ENCODE results near the gene HS2ST1.

Gene HS2ST1

DNA sequence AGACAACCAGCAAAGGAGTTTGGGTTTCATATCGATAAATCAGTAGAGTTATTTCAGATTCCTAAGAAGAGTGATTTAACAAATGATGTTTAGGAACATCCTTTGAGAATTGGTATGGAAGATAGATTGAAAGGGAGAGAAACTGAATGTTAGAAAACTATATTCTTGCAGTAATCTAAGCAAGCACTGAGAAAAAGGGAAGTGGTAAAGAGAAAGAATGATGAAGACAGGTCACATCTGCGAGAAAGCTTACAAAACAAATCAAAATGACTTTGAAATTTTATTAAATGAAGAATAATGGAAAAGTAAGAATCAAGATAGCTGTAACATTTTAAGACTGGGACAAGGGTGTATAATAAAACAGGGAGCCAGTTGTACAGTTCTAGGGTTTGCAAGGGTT lies 177.0 kb downstream of the HS2ST1 start:
- in situ Hi-C loops (cut with MboI; ENCODE audit: low pct_unique_long_range_greater_than_20kb, low sequenced_read_pairs): no loop called here

DNA sequence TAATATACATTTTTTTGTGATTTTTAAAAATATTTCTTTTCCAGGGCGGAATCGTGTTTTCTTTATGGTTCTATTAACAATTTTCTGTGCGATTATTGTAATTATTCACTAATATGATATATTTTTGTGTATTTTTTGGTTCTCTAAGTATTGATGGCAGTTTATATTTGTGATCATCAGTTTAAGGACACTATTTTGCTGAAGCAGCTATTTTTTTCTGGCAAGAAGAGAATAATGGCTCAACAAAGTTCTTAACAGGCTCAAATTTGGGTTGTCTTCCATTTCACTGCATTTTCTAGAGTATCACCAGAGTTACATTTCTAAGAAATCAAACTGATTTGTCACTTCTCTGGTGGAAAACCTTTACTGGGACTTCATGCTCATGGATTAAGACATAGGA lies 178.4 kb downstream of the HS2ST1 start:
- DNase-seq: no peak
- in situ Hi-C loops (cut with MboI; ENCODE audit: low pct_unique_long_range_greater_than_20kb, low sequenced_read_pairs): no loop called here

More for the DNA sequence above, 177.0 kb downstream of the HS2ST1 start:
- peak; percentile 37 for DNase-seq

DNA sequence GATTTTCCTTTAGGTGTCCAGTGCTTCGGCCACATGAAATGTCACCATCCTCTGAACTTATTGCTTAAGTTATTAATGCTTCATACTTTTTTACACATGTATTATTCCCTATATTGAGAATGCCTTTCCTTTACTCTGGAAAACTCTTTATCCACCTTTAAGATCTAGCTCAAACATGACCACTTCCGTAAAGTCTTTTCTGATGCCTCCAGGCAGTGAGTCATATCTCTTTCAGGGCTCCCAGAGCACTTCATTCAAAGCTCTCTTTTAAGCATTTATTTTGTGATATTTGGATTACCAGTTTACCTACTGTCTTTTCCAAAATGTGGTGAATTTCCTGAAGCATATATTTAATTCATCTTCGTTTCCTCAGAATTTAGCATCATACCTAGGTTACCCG lies 178.9 kb downstream of the HS2ST1 start:
- no peak for DNase-seq
- in situ Hi-C loops (cut with MboI; ENCODE audit: low pct_unique_long_range_greater_than_20kb, low sequenced_read_pairs): no loop called here

DNA sequence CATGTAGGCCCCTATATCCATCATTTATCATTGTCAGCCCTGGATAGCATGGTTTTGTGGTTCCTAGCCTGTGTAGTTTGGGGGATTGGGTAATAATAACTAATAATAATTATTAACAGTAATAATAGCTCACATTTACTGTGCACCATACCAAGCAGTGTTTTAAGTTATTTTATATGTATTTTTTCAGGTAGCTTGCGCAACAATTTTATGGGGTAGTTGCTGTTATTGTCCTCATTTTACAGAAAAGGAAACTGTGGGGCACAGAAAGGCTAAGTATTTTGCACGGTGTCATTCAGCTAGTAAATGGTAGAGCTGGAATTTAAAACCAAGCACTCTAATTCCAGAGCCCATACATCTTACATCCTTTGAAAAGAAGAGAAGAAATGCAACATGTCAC lies 179.8 kb downstream of the HS2ST1 start:
- DNase-seq: no peak
- in situ Hi-C loops (cut with MboI; ENCODE audit: low pct_unique_long_range_greater_than_20kb, low sequenced_read_pairs): no loop called here

DNA sequence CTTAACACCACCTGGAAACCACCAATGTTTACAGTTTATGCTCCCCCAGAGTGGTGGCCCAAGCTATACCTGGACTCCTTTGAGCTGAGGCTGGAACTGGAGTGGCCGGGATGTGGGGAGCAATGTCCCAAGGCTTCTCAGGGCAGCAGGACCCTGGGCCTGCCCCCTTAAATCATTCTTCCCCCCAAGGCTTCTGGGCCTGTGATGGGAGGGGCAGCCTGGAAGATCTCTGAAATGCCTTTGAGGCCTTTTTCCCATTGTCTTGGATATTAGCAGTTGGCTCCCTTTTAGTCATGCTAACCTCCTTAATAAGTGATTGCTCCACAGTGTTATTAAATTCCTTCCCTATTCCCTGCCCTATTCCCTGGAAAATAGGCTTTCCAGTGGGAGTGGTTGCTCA lies 185.8 kb downstream of the HS2ST1 start:
- in situ Hi-C loops (cut with MboI; ENCODE audit: low pct_unique_long_range_greater_than_20kb, low sequenced_read_pairs): no loop called here
- no peak for DNase-seq

DNA sequence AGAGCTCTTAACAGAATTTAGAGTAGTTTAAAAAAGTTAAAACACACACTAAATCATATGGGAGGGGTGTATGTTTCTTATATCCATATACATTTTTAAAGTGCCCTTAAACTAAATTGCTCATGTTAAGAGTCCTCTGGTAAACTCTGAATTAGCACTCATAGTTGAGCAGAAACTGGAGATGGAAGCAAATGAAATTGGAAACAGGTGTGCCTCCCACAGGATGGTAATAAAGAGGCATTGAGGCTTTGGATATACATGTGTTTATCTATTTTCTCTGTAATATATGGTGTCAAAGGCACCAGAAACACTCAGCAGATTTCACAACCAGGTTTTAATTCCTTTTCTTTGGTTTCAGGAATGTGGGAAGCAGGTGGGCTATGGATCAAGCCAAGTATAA lies 188.6 kb downstream of the HS2ST1 start:
- in situ Hi-C loops (cut with MboI; ENCODE audit: low pct_unique_long_range_greater_than_20kb, low sequenced_read_pairs): no loop called here
- no peak for DNase-seq

DNA sequence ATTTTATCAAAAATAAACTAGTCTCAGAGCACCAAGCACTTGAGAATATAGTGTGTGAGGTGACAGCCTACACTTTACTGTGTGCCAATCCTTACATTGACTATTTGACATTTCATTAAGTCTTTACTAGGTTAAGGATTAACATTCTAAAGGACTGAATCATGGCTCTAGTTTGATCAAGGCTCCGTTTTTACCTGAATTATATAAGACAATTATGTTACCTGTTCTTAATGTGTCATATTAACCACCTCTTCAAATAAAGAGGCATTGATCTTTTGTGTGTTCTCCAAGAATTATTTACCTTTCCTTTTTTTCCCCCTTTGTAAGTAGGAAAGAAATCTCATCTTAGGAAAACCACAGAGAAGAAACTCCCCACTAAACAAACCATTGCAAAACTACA lies 189.7 kb downstream of the HS2ST1 start:
- in situ Hi-C loops (cut with MboI; ENCODE audit: low pct_unique_long_range_greater_than_20kb, low sequenced_read_pairs): no loop called here
- DNase-seq: no peak

DNA sequence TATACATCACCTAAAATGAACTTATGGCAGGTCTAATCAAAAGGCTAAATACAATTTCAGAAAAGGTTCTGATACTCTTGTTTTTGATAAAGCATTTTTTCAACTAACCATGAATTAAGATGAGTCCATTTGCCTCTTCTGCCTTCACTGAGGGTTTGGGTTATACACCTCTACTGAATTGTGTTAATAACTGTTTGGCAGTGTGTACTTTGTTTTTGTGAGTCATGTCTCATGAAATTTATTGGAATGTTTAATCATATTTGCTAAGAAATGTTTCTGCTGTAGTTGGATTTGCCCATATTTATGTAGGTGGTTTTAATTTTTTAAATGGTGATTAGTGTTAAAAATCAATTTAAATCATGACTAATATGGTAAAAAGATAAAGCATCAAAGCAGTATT lies 190.5 kb downstream of the HS2ST1 start:
- DNase-seq: no peak
- in situ Hi-C loops (cut with MboI; ENCODE audit: low pct_unique_long_range_greater_than_20kb, low sequenced_read_pairs): no loop called here

DNA sequence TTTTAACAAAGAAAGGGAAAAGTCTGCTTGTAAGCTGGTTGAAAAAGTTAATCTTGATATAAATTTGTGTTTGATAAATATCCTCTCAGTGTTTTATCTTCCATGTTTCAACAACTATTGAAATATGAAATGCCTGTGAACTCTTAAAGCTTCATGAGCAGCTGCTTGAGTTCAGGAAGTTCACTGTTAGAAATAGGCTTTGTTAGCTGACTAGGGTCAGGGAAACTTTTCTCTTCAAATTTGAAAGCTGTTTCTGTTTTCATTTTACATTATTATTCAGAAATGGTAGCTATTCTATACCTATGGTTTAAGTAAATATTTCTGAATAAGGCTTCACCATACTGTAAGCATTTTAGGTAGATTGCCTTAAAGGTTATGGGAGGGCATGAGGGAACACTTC lies 191.7 kb downstream of the HS2ST1 start:
- DNase-seq: no peak
- in situ Hi-C loops (cut with MboI; ENCODE audit: low pct_unique_long_range_greater_than_20kb, low sequenced_read_pairs): no loop called here

DNA sequence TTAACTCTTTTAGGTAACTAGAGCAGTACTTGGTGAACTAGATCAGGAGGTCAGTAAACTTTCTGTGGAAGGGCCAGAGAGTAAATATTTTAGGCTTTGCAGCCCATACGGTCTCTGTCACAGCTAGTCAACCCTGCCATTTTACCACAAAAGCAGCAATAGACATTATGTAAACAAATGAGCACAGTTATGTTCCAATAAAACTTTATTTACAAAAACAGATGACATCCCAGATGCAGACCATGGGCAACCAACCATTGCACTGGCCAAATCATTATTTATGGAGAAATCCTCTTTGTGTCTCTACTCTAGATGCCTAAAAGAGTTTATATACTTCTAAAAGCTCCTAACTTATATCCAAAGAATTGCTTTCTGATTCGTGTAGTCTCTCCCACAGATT lies 192.4 kb downstream of the HS2ST1 start:
- no peak for DNase-seq
- in situ Hi-C loops (cut with MboI; ENCODE audit: low pct_unique_long_range_greater_than_20kb, low sequenced_read_pairs): no loop called here

DNA sequence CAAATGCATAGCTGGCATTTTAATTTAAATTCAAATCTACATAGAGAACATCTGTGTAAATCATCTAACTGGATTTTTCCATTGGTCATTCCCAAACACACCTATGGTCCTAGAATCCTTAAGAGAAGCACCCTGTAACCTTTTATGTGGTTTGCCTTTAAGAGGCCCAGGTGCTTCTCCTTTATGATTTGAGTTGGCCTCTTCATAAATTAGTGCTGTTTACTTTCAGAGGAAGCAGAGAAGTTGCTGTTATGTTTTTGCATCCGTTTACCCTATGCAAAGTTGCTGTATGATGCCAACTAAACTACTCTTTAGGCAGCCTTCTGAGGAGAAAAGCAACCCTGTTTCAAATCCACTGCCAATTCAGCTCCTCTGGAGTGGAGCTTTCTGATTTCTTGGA lies 193.8 kb downstream of the HS2ST1 start:
- no peak for DNase-seq
- in situ Hi-C loops (cut with MboI; ENCODE audit: low pct_unique_long_range_greater_than_20kb, low sequenced_read_pairs): no loop called here

DNA sequence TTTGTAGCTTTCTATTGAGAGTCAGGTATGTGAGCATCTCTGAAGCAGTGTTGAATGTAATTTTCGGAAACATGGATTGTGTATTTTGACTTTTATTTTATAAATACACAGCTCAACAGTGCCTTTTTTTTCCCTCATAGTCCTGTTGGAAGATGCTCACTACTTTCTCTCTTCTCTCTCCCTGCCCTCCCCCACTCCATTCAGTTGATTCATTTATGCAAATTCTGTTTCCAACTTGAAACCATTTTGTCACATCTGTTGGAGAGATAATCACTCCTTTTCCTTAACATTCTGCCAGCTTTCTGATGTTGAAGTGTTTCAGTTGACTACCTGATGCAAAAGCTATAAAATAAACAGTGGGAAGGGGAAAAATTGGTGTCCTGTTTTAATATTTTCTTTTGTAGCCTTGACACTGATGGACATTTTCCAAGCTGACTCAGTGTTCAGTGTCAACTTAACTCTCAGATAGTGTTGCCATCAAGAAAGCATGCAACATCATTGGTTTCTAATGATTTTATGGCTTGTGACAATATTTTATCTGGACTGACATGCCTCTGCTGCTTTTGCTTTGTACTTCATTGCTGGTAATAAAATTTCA lies 194.5 kb downstream of the HS2ST1 start:
- in situ Hi-C loops (cut with MboI; ENCODE audit: low pct_unique_long_range_greater_than_20kb, low sequenced_read_pairs): no loop called here
- no peak for DNase-seq

DNA sequence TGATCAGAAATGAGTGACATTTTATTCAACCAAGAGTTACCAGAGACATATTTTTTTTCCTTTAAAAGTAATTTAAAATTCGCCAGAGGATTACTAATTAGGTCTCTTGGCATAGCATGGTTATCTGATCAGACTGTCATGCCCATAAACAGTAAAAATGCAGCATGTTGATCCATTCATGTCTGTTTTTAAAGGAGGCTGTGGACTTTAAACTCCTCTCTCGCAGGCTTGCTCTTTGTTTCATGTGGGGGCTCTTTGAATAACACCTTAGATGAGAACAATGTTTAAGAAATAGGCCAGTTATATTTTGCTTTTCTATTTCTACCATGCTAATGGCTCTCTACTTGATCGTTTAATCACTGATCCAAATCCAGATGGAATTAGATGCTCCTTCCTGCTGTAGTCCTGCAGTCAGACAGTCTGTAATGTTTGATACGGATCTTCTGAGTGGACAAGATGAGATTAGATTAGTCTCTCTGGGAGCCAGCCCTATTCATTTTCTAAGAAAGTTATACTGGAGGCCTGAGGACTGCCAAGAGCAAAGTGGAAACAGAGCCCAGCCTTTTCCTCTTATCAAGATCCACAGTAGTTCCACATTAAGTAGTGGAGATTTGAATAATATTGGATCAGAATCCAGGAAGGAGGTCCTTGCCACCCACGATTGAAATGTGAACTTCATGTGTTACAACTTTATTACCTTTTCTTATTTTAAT lies 197.4 kb downstream of the HS2ST1 start:
- DNase-seq: no peak
- in situ Hi-C loops (cut with MboI; ENCODE audit: low pct_unique_long_range_greater_than_20kb, low sequenced_read_pairs): no loop called here

DNA sequence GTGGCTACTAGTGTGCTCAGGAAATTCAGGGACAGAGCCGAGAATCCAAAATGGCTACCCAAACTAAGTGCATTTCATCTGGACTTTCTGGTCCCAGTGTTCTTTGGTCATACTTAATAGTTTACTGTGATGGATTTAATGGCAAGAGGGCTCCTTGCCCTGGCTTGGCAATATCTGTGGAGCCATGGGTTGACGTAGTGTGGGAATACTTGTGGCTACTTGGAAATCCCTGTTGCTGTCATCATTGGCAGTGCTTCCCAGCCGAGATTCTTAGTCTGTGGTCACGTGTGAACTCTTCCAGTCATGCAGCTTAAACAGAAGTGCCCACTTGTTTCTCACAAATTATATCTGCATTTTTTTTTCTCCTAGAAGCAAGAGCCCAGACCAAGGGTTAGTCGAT lies 198.9 kb downstream of the HS2ST1 start:
- no peak for DNase-seq
- in situ Hi-C loops (cut with MboI; ENCODE audit: low pct_unique_long_range_greater_than_20kb, low sequenced_read_pairs): no loop called here

DNA sequence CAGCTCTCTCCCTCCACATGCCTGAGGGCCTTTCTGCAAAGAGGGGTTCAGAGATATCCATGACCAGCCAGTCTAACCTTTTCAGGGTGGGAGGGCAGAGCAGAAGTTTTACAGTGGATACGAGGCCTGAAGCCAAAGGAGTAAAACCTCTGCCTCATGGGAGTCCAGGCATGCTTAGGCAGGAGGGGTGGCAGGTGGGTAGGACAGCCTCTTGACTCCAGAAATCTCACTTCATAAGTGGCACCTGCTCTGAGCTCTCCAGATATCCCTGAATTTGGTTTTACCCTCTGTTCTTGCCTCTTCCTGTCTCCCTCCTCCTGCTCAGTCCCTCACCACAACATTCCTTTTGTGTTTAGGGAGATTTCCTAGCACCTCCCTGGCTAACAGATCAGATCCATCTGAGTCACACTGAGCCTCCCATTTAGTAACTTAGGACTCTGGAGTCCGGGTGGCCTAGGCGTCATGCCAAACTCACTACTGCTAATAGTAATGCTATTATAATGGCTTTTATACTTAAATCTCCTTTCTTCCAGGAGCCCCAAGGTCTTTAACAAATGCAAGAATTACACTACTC lies 201.0 kb downstream of the HS2ST1 start:
- no peak for DNase-seq
- in situ Hi-C loops (cut with MboI; ENCODE audit: low pct_unique_long_range_greater_than_20kb, low sequenced_read_pairs): no loop called here

DNA sequence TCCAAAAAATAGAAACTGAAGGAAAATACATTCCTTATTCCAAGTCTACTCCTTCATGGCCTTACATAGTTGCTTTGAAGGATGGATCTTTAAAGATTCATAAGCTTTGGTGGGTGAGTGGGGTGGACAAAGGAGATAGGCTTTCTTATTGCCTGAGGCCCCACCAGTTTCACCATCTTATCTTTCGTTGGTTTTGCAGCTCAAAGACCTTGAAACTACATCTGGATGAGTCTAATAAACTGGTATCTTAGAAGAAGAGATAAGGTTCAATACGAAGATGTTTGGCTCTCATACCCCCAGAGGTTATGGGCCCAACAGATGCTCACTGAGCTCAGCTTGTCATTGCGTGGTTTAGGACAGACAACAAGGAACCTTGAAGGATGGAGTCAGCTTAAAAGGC lies 201.5 kb downstream of the HS2ST1 start:
- no peak for DNase-seq
- in situ Hi-C loops (cut with MboI; ENCODE audit: low pct_unique_long_range_greater_than_20kb, low sequenced_read_pairs): no loop called here

DNA sequence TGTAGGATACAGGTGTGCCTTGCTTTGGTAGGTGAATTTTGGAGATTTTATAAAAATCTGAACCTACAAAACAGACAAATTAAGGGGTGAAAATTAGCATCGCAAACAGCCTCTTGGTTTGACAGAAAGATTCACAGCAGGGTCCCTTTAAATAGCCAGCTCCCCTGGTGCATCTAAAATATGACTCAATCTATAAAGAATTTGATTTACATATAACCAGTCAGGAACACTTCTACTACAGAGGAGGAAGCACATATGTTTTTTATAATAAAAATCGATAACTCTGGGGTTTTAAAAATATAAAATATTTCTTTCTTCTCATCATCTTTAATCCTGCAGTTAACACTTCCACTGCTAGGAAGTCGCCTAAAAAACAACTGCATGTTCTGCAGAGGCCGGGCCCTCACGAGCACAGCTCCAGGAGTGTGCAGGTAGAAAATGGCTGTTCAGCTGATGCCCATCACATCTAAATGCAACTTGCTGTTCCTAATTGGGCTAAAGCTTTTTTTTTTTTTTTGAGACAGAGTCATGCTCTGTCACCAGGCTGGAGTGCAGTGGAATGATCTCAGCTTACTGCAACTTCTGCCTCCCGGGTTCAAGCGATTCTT lies 203.4 kb downstream of the HS2ST1 start:
- in situ Hi-C loops (cut with MboI; ENCODE audit: low pct_unique_long_range_greater_than_20kb, low sequenced_read_pairs): no loop called here

DNA sequence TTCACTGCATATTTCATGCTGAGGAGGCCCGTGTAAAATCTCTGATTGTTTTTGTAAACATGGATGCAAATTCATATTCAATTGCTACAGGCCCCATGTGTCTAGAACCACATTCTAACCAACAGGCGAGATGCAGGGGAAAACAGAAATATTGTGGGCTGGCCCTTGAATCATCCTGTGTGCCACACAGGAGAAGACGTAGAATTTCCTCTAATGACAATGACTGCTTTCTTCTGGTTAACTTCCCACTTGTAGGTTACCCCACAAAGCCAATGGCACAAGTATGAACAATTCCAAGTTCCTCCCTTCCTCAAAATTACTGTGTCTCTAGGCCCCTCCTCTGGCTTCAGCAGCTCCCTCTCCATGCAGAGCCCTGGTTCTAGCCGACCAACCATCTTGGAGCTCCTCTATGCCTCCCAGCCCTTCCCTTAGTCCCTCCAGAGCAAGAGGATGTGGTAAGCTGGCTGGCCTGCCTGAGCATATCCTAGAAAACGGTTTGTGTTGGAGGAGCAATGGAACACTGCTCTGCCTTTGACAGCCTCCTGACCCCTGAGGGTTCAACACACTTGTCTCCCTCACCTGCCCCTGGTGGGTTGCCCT lies 205.2 kb downstream of the HS2ST1 start:
- DNase-seq: no peak
- in situ Hi-C loops (cut with MboI; ENCODE audit: low pct_unique_long_range_greater_than_20kb, low sequenced_read_pairs): no loop called here

More for the DNA sequence above, 203.4 kb downstream of the HS2ST1 start:
- DNase-seq: no peak

DNA sequence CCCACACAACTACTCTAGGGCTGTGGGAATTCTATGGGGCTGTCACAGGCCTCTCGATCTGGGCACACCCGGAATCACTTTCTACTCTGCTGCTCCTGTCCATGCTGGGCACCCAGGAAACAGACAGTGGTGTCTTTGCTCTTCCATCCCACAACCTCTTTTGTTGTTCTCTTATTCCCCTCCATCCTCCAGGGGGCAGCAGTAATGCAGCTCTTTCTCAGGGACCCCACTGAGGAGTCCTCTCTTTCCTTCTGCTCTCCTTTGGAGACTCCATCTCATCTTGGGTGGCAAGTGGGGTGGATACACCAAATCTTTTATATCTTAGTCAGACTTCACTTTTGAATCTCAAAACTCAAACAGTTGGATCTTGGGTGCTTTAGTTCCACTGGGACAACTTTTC lies 206.3 kb downstream of the HS2ST1 start:
- in situ Hi-C loops (cut with MboI; ENCODE audit: low pct_unique_long_range_greater_than_20kb, low sequenced_read_pairs): no loop called here
- no peak for DNase-seq

DNA sequence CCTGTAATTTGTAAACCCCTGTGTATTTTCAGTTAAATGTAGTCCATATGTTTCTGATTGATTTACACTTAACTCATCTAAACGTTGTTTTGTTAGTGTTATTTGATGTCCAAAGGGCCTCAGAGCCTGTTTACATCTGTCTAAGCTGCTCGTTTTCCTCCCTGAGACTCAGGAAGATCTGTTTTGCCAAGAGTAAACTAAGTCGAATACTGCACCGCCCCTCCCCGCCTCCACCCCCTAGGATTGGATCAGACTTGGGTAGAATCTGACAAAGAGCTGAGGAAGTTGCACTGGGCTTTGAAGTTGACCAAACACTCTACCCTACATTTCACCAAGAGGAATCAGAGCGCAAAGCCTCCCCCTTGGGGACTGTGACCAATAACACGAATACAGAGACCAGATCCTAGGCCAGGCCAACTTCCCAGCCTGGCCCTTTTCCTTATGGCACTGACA lies 207.3 kb downstream of the HS2ST1 start:
- in situ Hi-C loops (cut with MboI; ENCODE audit: low pct_unique_long_range_greater_than_20kb, low sequenced_read_pairs): no loop called here
- no peak for DNase-seq
